NT2/D1 (cell line): ENCODE measurements around the gene ATL3.

Source experiments
- SUZ12 ChIP-seq: IDR thresholded peaks from 2 replicates; pipeline ENCODE4 v1.6.1; 2011; ENCODE audit not compliant: insufficient read length, insufficient read depth; ENCODE audit errors: extremely low read depth
- ZNF274 ChIP-seq: IDR thresholded peaks from 2 replicates; pipeline ENCODE4 v1.6.1; 2011; ENCODE audit warnings: mild to moderate bottlenecking, low read depth, low read length

DNA sequence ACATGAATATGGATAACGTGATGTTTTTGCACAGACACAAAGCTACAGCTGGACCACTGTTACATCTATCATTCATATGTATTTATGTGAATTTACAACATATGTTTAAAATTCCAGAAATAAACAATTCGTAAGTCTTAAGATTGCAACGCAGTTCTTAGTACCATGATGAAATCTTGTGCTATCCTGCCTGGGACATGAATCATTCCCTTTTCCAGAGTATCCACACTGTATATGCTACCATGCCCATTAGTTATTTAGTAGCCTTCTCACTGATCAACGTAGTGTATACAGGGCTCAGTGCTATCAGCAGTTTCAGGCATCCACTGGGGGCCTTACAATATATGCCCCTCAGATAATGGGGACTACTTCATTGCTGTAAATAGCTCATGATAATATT lies 4.3 kb downstream of the ATL3 start:
- TF ChIP-seq SUZ12, result no peak
- no peak for TF ChIP-seq ZNF274
